ENCODE data around the gene PKN1. TPM values are rescaled to one million over a fixed set of nuclear protein-coding genes. Genes with fewer than 3 reads are reported as not detected.
A peak's percentile ranks its signal among the peaks of the same experiment; 100 is the strongest.

PKN1 gene
- polyA plus RNA-seq, 1 donor (not counting 4 experiments of a cell fraction or from before 2014, with no cell fraction given), result 0.62 TPM

DNA sequence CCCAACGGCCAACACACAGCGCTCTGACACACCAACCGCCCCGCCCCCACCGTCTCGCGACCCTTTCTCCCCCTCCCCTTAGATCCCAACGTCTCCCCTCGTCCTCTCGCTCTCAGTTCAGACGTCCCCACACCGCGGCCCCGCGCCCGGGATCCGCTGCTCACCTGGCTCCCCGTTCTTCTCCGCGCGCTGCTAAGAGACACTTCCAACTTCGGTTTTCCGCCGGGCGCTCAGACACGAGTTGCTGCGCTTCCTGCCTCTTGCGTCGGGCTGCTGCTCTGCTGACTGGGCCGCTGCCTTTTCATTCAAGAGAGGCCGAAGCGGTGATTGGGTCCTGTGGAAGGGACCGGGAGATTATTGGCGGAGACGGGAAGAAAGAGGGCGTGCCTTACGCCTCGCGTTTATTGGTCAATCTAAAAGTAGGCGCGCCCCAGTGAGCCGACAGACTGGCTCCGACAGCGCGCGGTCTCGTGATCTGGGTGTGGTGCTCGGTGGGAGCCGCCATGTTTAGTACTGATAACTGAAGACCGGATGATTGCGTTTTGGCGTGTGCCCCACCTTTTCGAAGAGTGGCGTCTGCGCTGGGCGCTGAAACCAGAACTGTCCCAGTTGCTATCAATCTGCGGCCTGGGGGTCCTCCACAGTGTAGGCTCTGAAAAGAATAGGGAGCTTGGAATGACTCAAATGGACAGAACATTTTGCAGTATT, 13.8 kb upstream of the PKN1 start, which contains the start of gene DDX39A:
DDX39A (minus strand) TSS at position 236 of the 708 bp plus-strand sequence. CDS start 6,121 bp downstream, outside the sequence.
- Histone ChIP-seq H3K4me1 (ENCODE audit: control insufficient read depth, extremely low read depth, insufficient read depth, low read length) (peaks cover 11% of the 10 kb centered on the region), H3K36me3 (ENCODE audit: control insufficient read depth in 2 of 2, extremely low read depth in 1 of 2, insufficient read depth in 2 of 2, low read length in 2 of 2) (peaks cover 7 to 14% of the 10 kb centered on the region in 2 experiments), H3K79me2 (ENCODE audit: control insufficient read depth, insufficient read depth, low read length) (peaks cover 48% of the 10 kb centered on the region), H3K4me3 (ENCODE audit: control insufficient read depth in 2 of 3, extremely low read depth in 1 of 3, insufficient read depth in 2 of 3, low read depth in 1 of 3, low read length in 3 of 3) (peak within 1 kb of the TSS; percentile 92 to 94 (median 92)), H3K9ac (ENCODE audit: control insufficient read depth, extremely low read depth, insufficient read depth, low read length) (peak within 1 kb of the TSS; percentile 95), H4K20me1 (ENCODE audit: control insufficient read depth, extremely low read depth, insufficient read depth, low read length) (peaks cover 20% of the 10 kb centered on the region), H3K9me1 (ENCODE audit: control insufficient read depth, extremely low read depth, insufficient read depth, low read length) (peaks cover 2% of the 10 kb centered on the region), H3K9me3 (ENCODE audit: control insufficient read depth, low read depth, low read length) (no peaks in the 10 kb centered on the region), H2AFZ (ENCODE audit: control insufficient read depth, low read length) (peak within 1 kb of the TSS; percentile 88), H3K27me3 (ENCODE audit: control insufficient read depth, extremely low read depth, insufficient read depth, low read length) (no peaks in the 10 kb centered on the region), H3K27ac (ENCODE audit: control insufficient read depth, insufficient read depth, low read length) (peak within 1 kb of the TSS; percentile 94), H3K4me2 (ENCODE audit: control insufficient read depth, extremely low read depth, insufficient read depth, low read depth, low read length) (peak within 1 kb of the TSS; percentile 91)
- dilution Hi-C loops (cut with MboI; ENCODE audit: extremely low pct_ligation_motif_present, low sequenced_read_pairs), result no loop called here
- TF ChIP-seq EZH2 (IDR thresholded peaks at IDR 0.05; ENCODE audit: low read length), result no peak
- TF ChIP-seq CTCF (optimal IDR thresholded peaks at IDR 0.05 in 1 of 3, IDR thresholded peaks at IDR 0.05 in 1 of 3, conservative IDR thresholded peaks at IDR 0.05 in 1 of 3; ENCODE audit: extremely low read depth in 1 of 3, insufficient read depth in 2 of 3, low read length in 3 of 3), result no peak
- DNase-seq (ENCODE audit: low read depth, low spot score) (peak; percentile 94), FAIRE-seq (peak; percentile 71)

- Histone ChIP-seq H3K9ac (ENCODE audit: control insufficient read depth, extremely low read depth, insufficient read depth, low read length) (no peak overlapping the region), H3K9me1 (ENCODE audit: control insufficient read depth, extremely low read depth, insufficient read depth, low read length) (no peaks in the 10 kb centered on the region), H3K27ac (ENCODE audit: control insufficient read depth, insufficient read depth, low read length) (no peak overlapping the region), H3K4me2 (ENCODE audit: control insufficient read depth, extremely low read depth, insufficient read depth, low read depth, low read length) (no peak overlapping the region), H3K79me2 (ENCODE audit: control insufficient read depth, insufficient read depth, low read length) (no peaks in the 10 kb centered on the region), H3K4me3 (ENCODE audit: control insufficient read depth in 2 of 3, extremely low read depth in 1 of 3, insufficient read depth in 2 of 3, low read depth in 1 of 3, low read length in 3 of 3) (no peak overlapping the region), H2AFZ (ENCODE audit: control insufficient read depth, low read length) (no peak overlapping the region), H4K20me1 (ENCODE audit: control insufficient read depth, extremely low read depth, insufficient read depth, low read length) (no peaks in the 10 kb centered on the region), H3K36me3 (ENCODE audit: control insufficient read depth in 2 of 2, extremely low read depth in 1 of 2, insufficient read depth in 2 of 2, low read length in 2 of 2) (no peaks in the 10 kb centered on the region), H3K27me3 (ENCODE audit: control insufficient read depth, extremely low read depth, insufficient read depth, low read length) (no peaks in the 10 kb centered on the region), H3K9me3 (ENCODE audit: control insufficient read depth, low read depth, low read length) (no peaks in the 10 kb centered on the region), H3K4me1 (ENCODE audit: control insufficient read depth, extremely low read depth, insufficient read depth, low read length) (no peaks in the 10 kb centered on the region)
- dilution Hi-C loops (cut with MboI; ENCODE audit: extremely low pct_ligation_motif_present, low sequenced_read_pairs), result no loop called here
- FAIRE-seq, result no peak
- no peak for DNase-seq (ENCODE audit: low read depth, low spot score)
- TF ChIP-seq EZH2 (IDR thresholded peaks at IDR 0.05; ENCODE audit: low read length) (no peak), CTCF (optimal IDR thresholded peaks at IDR 0.05 in 1 of 3, IDR thresholded peaks at IDR 0.05 in 1 of 3, conservative IDR thresholded peaks at IDR 0.05 in 1 of 3; ENCODE audit: extremely low read depth in 1 of 3, insufficient read depth in 2 of 3, low read length in 3 of 3) (no peak)
Measured at GRCh38 chr19:14425696-14426138, 7.4 kb upstream of the PKN1 start.
